Stimulated activated naive CD8-positive, alpha-beta T cell treated with anti-CD3 and anti-CD28 coated beads, Interleukin-15, Interleukin-2, amounts not matched to agents 100 ng/mL and 50 ng/mL, for 24 hours (primary cell): ENCODE data around the gene AKAP8L.
"Not testable (repeated sequence)": the region's sequence is repeated elsewhere in the genome, so short reads cannot be mapped to it uniquely, and the experiment has no call there.

Experiments
- H3K27ac Mint-ChIP-seq: one replicate; pipeline ENCODE4 v1.8.0; 2021; ENCODE audit warnings: mild to moderate bottlenecking, mixed read lengths
- H3K27me3 Mint-ChIP-seq: one replicate; pipeline ENCODE4 v1.8.0; 2021; ENCODE audit warnings: mixed read lengths
- H3K36me3 Mint-ChIP-seq: one replicate; pipeline ENCODE4 v1.8.0; 2021; ENCODE audit warnings: low read depth, mixed read lengths
- H3K4me1 Mint-ChIP-seq: one replicate; pipeline ENCODE4 v1.8.0; 2021; ENCODE audit warnings: low read depth, mixed read lengths
- H3K4me3 Mint-ChIP-seq: one replicate; pipeline ENCODE4 v1.8.0; 2021; ENCODE audit warnings: mild to moderate bottlenecking, mixed read lengths
- H3K9me3 Mint-ChIP-seq: one replicate; pipeline ENCODE4 v1.8.0; 2021; ENCODE audit warnings: mixed read lengths

AKAP8L gene

GRCh38 chr19:15418231-15418578, 583 bp downstream of the AKAP8L start:
- H3K36me3 Mint-ChIP-seq, result peaks cover 37% of the 10 kb centered on the region
- peak overlapping the region; percentile 96 for H3K27ac Mint-ChIP-seq
- H3K4me1 Mint-ChIP-seq, result peaks cover 52% of the 10 kb centered on the region
- peak overlapping the region; percentile 95 for H3K4me3 Mint-ChIP-seq
- H3K9me3 Mint-ChIP-seq, result no peaks in the 10 kb centered on the region
- H3K27me3 Mint-ChIP-seq, result no peaks in the 10 kb centered on the region

- peak overlapping the region; percentile 95 for H3K4me3 Mint-ChIP-seq
- peaks cover 56% of the 10 kb centered on the region for H3K4me1 Mint-ChIP-seq
- H3K27me3 Mint-ChIP-seq, result no peaks in the 10 kb centered on the region
- H3K36me3 Mint-ChIP-seq, result peaks cover 31% of the 10 kb centered on the region
- H3K9me3 Mint-ChIP-seq, result no peaks in the 10 kb centered on the region
- H3K27ac Mint-ChIP-seq, result peak overlapping the region; percentile 96
Measured at GRCh38 chr19:15417699-15418098, 1.1 kb downstream of the AKAP8L start.

- Mint-ChIP-seq H3K4me3 (no peak overlapping the region), H3K27me3 (no peaks in the 10 kb centered on the region), H3K36me3 (peaks cover 32% of the 10 kb centered on the region), H3K9me3 (no peaks in the 10 kb centered on the region), H3K4me1 (peaks cover 52% of the 10 kb centered on the region), H3K27ac (no peak overlapping the region)
Measured at GRCh38 chr19:15412832-15413231, 6.0 kb downstream of the AKAP8L start.

- H3K27me3 Mint-ChIP-seq, H3K9me3 Mint-ChIP-seq, H3K4me3 Mint-ChIP-seq, H3K27ac Mint-ChIP-seq: not testable (repeated sequence)
- Mint-ChIP-seq H3K36me3 (peaks cover 33% of the 10 kb centered on the region), H3K4me1 (peaks cover 49% of the 10 kb centered on the region)
Measured at GRCh38 chr19:15411351-15411750, 7.4 kb downstream of the AKAP8L start.

GRCh38 chr19:15404780-15405211, 14.0 kb downstream of the AKAP8L start:
- Mint-ChIP-seq H3K27ac (peak overlapping the region; percentile 46), H3K4me1 (peaks cover 35% of the 10 kb centered on the region), H3K4me3 (no peak overlapping the region), H3K27me3 (no peaks in the 10 kb centered on the region), H3K36me3 (peaks cover 30% of the 10 kb centered on the region), H3K9me3 (no peaks in the 10 kb centered on the region)

GRCh38 chr19:15404097-15404779, 14.6 kb downstream of the AKAP8L start:
- peaks cover 35% of the 10 kb centered on the region for H3K4me1 Mint-ChIP-seq
- no peaks in the 10 kb centered on the region for H3K27me3 Mint-ChIP-seq
- peaks cover 24% of the 10 kb centered on the region for H3K36me3 Mint-ChIP-seq
- peak overlapping the region; percentile 46 for H3K27ac Mint-ChIP-seq
- no peak overlapping the region for H3K4me3 Mint-ChIP-seq
- H3K9me3 Mint-ChIP-seq, result no peaks in the 10 kb centered on the region

GRCh38 chr19:15403151-15403531, 15.6 kb downstream of the AKAP8L start:
- no peak overlapping the region for H3K27ac Mint-ChIP-seq
- H3K4me3 Mint-ChIP-seq, result no peak overlapping the region
- peaks cover 35% of the 10 kb centered on the region for H3K4me1 Mint-ChIP-seq
- peaks cover 18% of the 10 kb centered on the region for H3K36me3 Mint-ChIP-seq
- H3K27me3 Mint-ChIP-seq, result no peaks in the 10 kb centered on the region
- no peaks in the 10 kb centered on the region for H3K9me3 Mint-ChIP-seq

- no peaks in the 10 kb centered on the region for H3K9me3 Mint-ChIP-seq
- peak overlapping the region; percentile 16 for H3K27ac Mint-ChIP-seq
- H3K4me1 Mint-ChIP-seq, result peaks cover 29% of the 10 kb centered on the region
- H3K36me3 Mint-ChIP-seq, result peaks cover 16% of the 10 kb centered on the region
- H3K4me3 Mint-ChIP-seq, result no peak overlapping the region
- H3K27me3 Mint-ChIP-seq, result no peaks in the 10 kb centered on the region
Measured at GRCh38 chr19:15402411-15403150, 16.2 kb downstream of the AKAP8L start.

GRCh38 chr19:15401397-15401710, 17.4 kb downstream of the AKAP8L start:
- no peak overlapping the region for H3K27ac Mint-ChIP-seq
- no peak overlapping the region for H3K4me3 Mint-ChIP-seq
- no peaks in the 10 kb centered on the region for H3K27me3 Mint-ChIP-seq
- H3K9me3 Mint-ChIP-seq, result no peaks in the 10 kb centered on the region
- H3K36me3 Mint-ChIP-seq, result peaks cover 25% of the 10 kb centered on the region
- peaks cover 20% of the 10 kb centered on the region for H3K4me1 Mint-ChIP-seq

GRCh38 chr19:15400521-15401396, 18.0 kb downstream of the AKAP8L start:
- no peak overlapping the region for H3K4me3 Mint-ChIP-seq
- no peaks in the 10 kb centered on the region for H3K9me3 Mint-ChIP-seq
- H3K4me1 Mint-ChIP-seq, result peaks cover 19% of the 10 kb centered on the region
- H3K27me3 Mint-ChIP-seq, result no peaks in the 10 kb centered on the region
- H3K36me3 Mint-ChIP-seq, result peaks cover 27% of the 10 kb centered on the region
- H3K27ac Mint-ChIP-seq, result no peak overlapping the region

GRCh38 chr19:15399635-15400034, 19.2 kb downstream of the AKAP8L start:
- Mint-ChIP-seq H3K36me3 (peaks cover 27% of the 10 kb centered on the region), H3K27me3 (no peaks in the 10 kb centered on the region), H3K27ac (no peak overlapping the region), H3K4me1 (peaks cover 12% of the 10 kb centered on the region), H3K9me3 (no peaks in the 10 kb centered on the region), H3K4me3 (no peak overlapping the region)

GRCh38 chr19:15399234-15399515, 19.6 kb downstream of the AKAP8L start:
- H3K36me3 Mint-ChIP-seq, result peaks cover 29% of the 10 kb centered on the region
- H3K9me3 Mint-ChIP-seq, result no peaks in the 10 kb centered on the region
- H3K27me3 Mint-ChIP-seq, result no peaks in the 10 kb centered on the region
- peaks cover 7% of the 10 kb centered on the region for H3K4me1 Mint-ChIP-seq
- H3K27ac Mint-ChIP-seq, result no peak overlapping the region
- no peak overlapping the region for H3K4me3 Mint-ChIP-seq

GRCh38 chr19:15398501-15399233, 20.1 kb downstream of the AKAP8L start:
- Mint-ChIP-seq H3K4me3 (no peak overlapping the region), H3K36me3 (peaks cover 34% of the 10 kb centered on the region), H3K27me3 (no peaks in the 10 kb centered on the region), H3K4me1 (peaks cover 9% of the 10 kb centered on the region), H3K27ac (no peak overlapping the region), H3K9me3 (no peaks in the 10 kb centered on the region)

GRCh38 chr19:15397782-15398181, 21.0 kb downstream of the AKAP8L start:
- H3K27ac Mint-ChIP-seq, result no peak overlapping the region
- H3K36me3 Mint-ChIP-seq, result peaks cover 39% of the 10 kb centered on the region

GRCh38 chr19:15397236-15397635, 21.6 kb downstream of the AKAP8L start:
- peaks cover 16% of the 10 kb centered on the region for H3K4me1 Mint-ChIP-seq
- no peak overlapping the region for H3K4me3 Mint-ChIP-seq
- H3K27me3 Mint-ChIP-seq, result no peaks in the 10 kb centered on the region
- H3K9me3 Mint-ChIP-seq, result no peaks in the 10 kb centered on the region
- H3K36me3 Mint-ChIP-seq, result peaks cover 37% of the 10 kb centered on the region
- no peak overlapping the region for H3K27ac Mint-ChIP-seq

More at GRCh38 chr19:15397782-15398181, 21.0 kb downstream of the AKAP8L start:
- H3K27me3 Mint-ChIP-seq, result no peaks in the 10 kb centered on the region
- H3K4me3 Mint-ChIP-seq, result no peak overlapping the region
- H3K9me3 Mint-ChIP-seq, result no peaks in the 10 kb centered on the region
- H3K4me1 Mint-ChIP-seq, result peaks cover 16% of the 10 kb centered on the region
